Mucosa of stomach (tissue), 1 donor: Measurements from ENCODE around the gene OR1B1.
"Not testable (repeated sequence)": the region's sequence is repeated elsewhere in the genome, so short reads cannot be mapped to it uniquely, and the experiment has no call there.

Experiments
- H3K27me3 ChIP-seq: one replicate; pipeline ENCODE4 v1.7.0; 2013; ENCODE audit warnings: mild to moderate bottlenecking, low read length; ENCODE audit not compliant: control insufficient read depth, insufficient read depth
- H3K36me3 ChIP-seq: one replicate; pipeline ENCODE4 v1.7.0; 2013; ENCODE audit warnings: low read length; ENCODE audit not compliant: control insufficient read depth, insufficient read depth
- H3K4me1 ChIP-seq: one replicate; pipeline ENCODE4 v1.7.0; 2013; ENCODE audit warnings: mild to moderate bottlenecking, low read length; ENCODE audit not compliant: control insufficient read depth, insufficient read depth
- H3K4me3 ChIP-seq: one replicate; pipeline ENCODE4 v1.7.0; 2013; ENCODE audit warnings: low read length
- H3K9ac ChIP-seq: one replicate; pipeline ENCODE4 v1.7.0; 2013; ENCODE audit warnings: mild to moderate bottlenecking, low read length, moderate library complexity
- H3K9me3 ChIP-seq: one replicate; pipeline ENCODE4 v1.7.0; 2013; ENCODE audit warnings: mild to moderate bottlenecking, low read length, moderate library complexity; ENCODE audit not compliant: control insufficient read depth
- donor health status: Pancreatic carcinoma.

The OR1B1 gene

GRCh38 chr9:122657527-122657926 lies at the start of gene OR1B1:
OR1B1 (minus strand) TSS chr9:122657627.
- Histone ChIP-seq H3K9me3 (no peaks in the 10 kb centered on the region), H3K36me3 (no peaks in the 10 kb centered on the region), H3K9ac (no peak within 1 kb of the TSS), H3K4me1 (no peaks in the 10 kb centered on the region), H3K4me3 (no peak within 1 kb of the TSS), H3K27me3 (no peaks in the 10 kb centered on the region)

GRCh38 chr9:122695696-122696095 lies 38.3 kb upstream of the OR1B1 start:
- Histone ChIP-seq H3K4me1 (no peaks in the 10 kb centered on the region), H3K9me3 (no peaks in the 10 kb centered on the region), H3K36me3 (no peaks in the 10 kb centered on the region), H3K4me3 (no peak overlapping the region), H3K9ac (no peak overlapping the region), H3K27me3 (no peaks in the 10 kb centered on the region)

- no peaks in the 10 kb centered on the region for H3K4me1 ChIP-seq
- H3K4me3 ChIP-seq, result no peak overlapping the region
- H3K27me3 ChIP-seq, result no peaks in the 10 kb centered on the region
- no peaks in the 10 kb centered on the region for H3K36me3 ChIP-seq
- no peak overlapping the region for H3K9ac ChIP-seq
- no peaks in the 10 kb centered on the region for H3K9me3 ChIP-seq
These were observed 27.4 kb upstream of the OR1B1 start for GRCh38 chr9:122684851-122685250.

GRCh38 chr9:122672481-122672880 lies 15.1 kb upstream of the OR1B1 start:
- Histone ChIP-seq H3K4me3 (no peak overlapping the region), H3K4me1 (no peaks in the 10 kb centered on the region), H3K36me3 (no peaks in the 10 kb centered on the region), H3K9ac (no peak overlapping the region), H3K9me3 (no peaks in the 10 kb centered on the region), H3K27me3 (no peaks in the 10 kb centered on the region)

- Histone ChIP-seq H3K4me1 (no peaks in the 10 kb centered on the region), H3K9me3 (no peaks in the 10 kb centered on the region), H3K36me3 (no peaks in the 10 kb centered on the region), H3K27me3 (no peaks in the 10 kb centered on the region), H3K4me3 (no peak within 1 kb of the TSS), H3K9ac (no peak within 1 kb of the TSS)
These were observed 4.0 kb upstream of the OR1B1 start, which contains the start of gene OR1L1 for GRCh38 chr9:122661416-122661815. OR1L1 (plus strand) TSS chr9:122661716; CDS start chr9:122661716, 0 bp downstream.

GRCh38 chr9:122656378-122656777 lies 1.0 kb downstream of the OR1B1 start:
- Histone ChIP-seq H3K27me3 (no peaks in the 10 kb centered on the region), H3K4me1 (no peaks in the 10 kb centered on the region), H3K36me3 (no peaks in the 10 kb centered on the region), H3K9me3 (no peaks in the 10 kb centered on the region), H3K4me3 (no peak overlapping the region), H3K9ac (no peak overlapping the region)

- H3K4me3 ChIP-seq, result no peak overlapping the region
- no peaks in the 10 kb centered on the region for H3K9me3 ChIP-seq
- H3K36me3 ChIP-seq, result no peaks in the 10 kb centered on the region
- no peak overlapping the region for H3K9ac ChIP-seq
- no peaks in the 10 kb centered on the region for H3K27me3 ChIP-seq
- no peaks in the 10 kb centered on the region for H3K4me1 ChIP-seq
These were observed 15.2 kb downstream of the OR1B1 start for GRCh38 chr9:122642226-122642625.

GRCh38 chr9:122619996-122620395 lies 37.4 kb downstream of the OR1B1 start:
- Histone ChIP-seq H3K9ac (no peak overlapping the region), H3K9me3 (no peaks in the 10 kb centered on the region), H3K4me3 (no peak overlapping the region), H3K36me3 (no peaks in the 10 kb centered on the region), H3K27me3 (no peaks in the 10 kb centered on the region), H3K4me1 (no peaks in the 10 kb centered on the region)

- H3K4me3 ChIP-seq, result no peak within 1 kb of the TSS
- H3K27me3 ChIP-seq, result no peaks in the 10 kb centered on the region
- H3K9me3 ChIP-seq, result no peaks in the 10 kb centered on the region
- no peak within 1 kb of the TSS for H3K9ac ChIP-seq
- H3K36me3 ChIP-seq, result no peaks in the 10 kb centered on the region
- H3K4me1 ChIP-seq, result no peaks in the 10 kb centered on the region
These were observed 43.1 kb downstream of the OR1B1 start, which contains the start of gene OR1Q1 for GRCh38 chr9:122614362-122614761. OR1Q1 (plus strand) TSS chr9:122614738; CDS start chr9:122614738, 0 bp downstream.

- Histone ChIP-seq H3K4me3 (no peak overlapping the region), H3K27me3 (no peaks in the 10 kb centered on the region), H3K9ac (no peak overlapping the region), H3K36me3 (no peaks in the 10 kb centered on the region), H3K4me1 (no peaks in the 10 kb centered on the region), H3K9me3 (no peaks in the 10 kb centered on the region)
These were observed 47.6 kb downstream of the OR1B1 start for GRCh38 chr9:122609804-122610203.

- H3K4me3 ChIP-seq, result no peak overlapping the region
- no peaks in the 10 kb centered on the region for H3K36me3 ChIP-seq
- no peaks in the 10 kb centered on the region for H3K9me3 ChIP-seq
- no peaks in the 10 kb centered on the region for H3K4me1 ChIP-seq
- H3K27me3 ChIP-seq, result no peaks in the 10 kb centered on the region
- H3K9ac ChIP-seq, result no peak overlapping the region
These were observed 50.8 kb downstream of the OR1B1 start for GRCh38 chr9:122606587-122606986.

- Histone ChIP-seq H3K27me3 (no peaks in the 10 kb centered on the region), H3K9me3 (no peaks in the 10 kb centered on the region), H3K9ac (no peak overlapping the region), H3K4me1 (no peaks in the 10 kb centered on the region), H3K4me3 (no peak overlapping the region), H3K36me3 (no peaks in the 10 kb centered on the region)
These were observed 51.7 kb downstream of the OR1B1 start for GRCh38 chr9:122605691-122606090.

GRCh38 chr9:122583284-122583683 lies 74.1 kb downstream of the OR1B1 start, which contains the start of gene OR1L8:
OR1L8 (minus strand) TSS chr9:122583384; CDS start chr9:122568477, 14,907 bp downstream.
- not testable (repeated sequence) for H3K9ac ChIP-seq, H3K36me3 ChIP-seq, H3K9me3 ChIP-seq, H3K4me1 ChIP-seq, H3K27me3 ChIP-seq, H3K4me3 ChIP-seq
